OCI-M1 (cell line): Measurements from ENCODE around the gene WNT6.

ENCODE experiments used
- DNase-seq: peaks from one replicate; lab custom pipeline; 2025; lab: John Stamatoyannopoulos, UW

Gene WNT6

DNA sequence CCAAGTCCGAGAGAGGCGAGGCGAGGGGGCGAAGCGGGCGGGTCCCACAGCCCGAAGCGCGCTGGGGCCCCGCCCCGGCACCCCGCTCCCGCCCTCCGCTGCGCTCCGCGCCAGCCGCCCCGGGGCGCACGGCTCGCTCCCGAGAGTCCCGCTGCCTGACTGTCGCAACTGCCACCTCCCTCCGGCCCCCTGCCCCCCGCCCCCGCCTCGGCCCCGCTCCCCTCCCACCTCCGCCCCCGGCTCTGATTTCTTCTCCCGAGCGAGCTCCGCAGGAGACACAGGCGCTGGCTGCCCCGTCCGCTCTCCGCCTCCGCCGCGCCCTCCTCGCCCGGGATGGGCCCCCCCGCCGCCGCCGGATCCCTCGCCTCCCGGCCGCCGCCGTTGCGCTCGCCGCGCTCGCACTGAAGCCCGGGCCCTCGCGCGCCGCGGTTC is at the start of gene WNT6:
Gene WNT6 (plus strand): TSS at position 250 of the 432 bp plus-strand sequence. CDS start 233 bp downstream, outside the sequence.
- no peak for DNase-seq

DNA sequence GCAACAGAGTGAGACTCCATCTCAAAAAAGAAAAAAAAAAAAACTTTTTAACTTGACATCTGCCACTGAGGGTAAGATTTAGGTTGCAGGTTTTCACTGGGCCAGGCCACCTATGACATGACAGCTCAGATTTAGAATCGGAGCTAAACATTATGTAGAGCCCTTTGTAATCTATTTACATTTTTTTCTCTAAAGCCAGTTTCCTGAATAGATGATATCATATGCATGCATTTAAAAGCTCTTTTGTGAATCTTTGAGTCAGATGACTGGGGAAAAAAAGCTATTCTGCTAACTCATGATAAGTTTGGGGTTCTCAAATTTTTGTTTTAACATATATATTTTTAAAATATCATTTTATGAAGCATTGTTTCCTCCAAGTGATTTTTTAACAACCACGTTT is 49.3 kb upstream of the WNT6 start:
- no peak for DNase-seq

DNA sequence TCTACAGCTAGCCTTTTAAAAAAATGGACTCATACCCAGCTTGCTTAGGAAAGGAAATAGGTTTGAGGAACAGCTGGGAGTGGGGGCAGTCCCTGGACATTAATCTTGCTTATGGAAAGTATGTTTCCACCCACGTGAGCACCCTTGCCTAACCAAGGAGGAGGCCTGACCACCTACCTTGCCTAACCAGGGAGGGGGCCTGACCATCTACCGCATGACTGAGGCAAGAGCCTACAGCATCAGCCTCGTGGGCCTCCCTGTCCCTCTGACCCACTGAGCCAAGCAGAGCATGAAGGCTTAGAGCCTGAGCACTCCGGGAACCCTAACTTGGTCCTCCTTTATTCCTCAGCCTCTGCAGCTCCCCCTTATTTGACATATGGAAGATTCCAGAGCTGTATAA is 48.2 kb upstream of the WNT6 start:
- peak; percentile 10 for DNase-seq

DNA sequence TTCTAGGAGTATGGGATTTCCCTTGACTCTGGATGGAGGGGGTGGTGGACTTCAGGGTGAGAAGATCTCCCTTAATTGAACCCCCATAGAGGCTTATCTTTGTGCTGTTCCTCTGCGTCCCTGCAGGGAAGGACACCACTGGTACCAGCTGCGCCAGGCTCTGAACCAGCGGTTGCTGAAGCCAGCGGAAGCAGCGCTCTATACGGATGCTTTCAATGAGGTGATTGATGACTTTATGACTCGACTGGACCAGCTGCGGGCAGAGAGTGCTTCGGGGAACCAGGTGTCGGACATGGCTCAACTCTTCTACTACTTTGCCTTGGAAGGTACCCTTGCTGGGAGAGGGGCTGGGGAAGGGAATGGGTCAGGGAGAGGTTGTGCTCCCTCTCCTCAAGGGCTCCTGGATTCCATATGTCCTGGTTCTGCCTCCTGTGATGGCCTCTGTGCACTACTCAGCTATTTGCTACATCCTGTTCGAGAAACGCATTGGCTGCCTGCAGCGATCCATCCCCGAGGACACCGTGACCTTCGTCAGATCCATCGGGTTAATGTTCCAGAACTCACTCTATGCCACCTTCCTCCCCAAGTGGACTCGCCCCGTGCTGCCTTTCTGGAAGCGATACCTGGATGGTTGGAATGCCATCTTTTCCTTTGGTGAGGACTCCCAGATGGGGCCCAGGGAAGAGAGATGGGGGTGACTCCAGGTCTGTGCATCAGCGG is 47.3 kb upstream of the WNT6 start:
- no peak for DNase-seq

DNA sequence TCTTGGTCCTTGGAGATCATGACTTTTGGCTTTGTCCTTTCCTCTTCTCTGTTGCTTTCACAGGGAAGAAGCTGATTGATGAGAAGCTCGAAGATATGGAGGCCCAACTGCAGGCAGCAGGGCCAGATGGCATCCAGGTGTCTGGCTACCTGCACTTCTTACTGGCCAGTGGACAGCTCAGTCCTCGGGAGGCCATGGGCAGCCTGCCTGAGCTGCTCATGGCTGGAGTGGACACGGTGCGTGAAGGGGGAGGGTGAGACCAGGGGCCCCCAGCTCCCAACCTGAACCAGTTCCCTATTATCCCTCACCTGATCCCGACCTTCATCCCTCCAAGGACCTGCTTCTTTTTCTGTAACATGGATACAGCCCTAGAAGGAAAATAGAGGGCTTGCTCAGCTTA is 46.7 kb upstream of the WNT6 start:
- DNase-seq, result no peak

DNA sequence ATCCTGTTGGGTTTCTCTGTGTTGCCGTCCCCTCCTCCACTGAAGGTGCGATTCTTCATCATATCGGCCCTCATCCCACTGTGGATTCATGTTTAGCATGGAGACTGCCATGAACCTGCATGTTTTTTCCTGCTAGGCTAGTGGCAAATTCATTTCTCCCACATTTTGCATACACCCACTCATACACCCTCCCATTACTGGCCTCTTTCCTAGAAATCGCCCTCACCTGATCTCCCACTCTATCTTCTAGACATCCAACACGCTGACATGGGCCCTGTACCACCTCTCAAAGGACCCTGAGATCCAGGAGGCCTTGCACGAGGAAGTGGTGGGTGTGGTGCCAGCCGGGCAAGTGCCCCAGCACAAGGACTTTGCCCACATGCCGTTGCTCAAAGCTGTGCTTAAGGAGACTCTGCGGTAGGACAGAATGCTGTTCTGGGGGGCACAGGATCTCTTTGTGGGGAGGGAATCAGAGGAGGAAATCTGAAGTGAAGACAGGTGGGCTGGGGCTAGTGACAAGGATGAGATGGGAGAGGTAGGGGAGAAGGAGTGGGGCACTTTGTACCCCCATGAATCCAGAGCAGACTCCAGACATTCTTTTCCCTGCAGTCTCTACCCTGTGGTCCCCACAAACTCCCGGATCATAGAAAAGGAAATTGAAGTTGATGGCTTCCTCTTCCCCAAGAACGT is 45.7 kb upstream of the WNT6 start:
- no peak for DNase-seq

DNA sequence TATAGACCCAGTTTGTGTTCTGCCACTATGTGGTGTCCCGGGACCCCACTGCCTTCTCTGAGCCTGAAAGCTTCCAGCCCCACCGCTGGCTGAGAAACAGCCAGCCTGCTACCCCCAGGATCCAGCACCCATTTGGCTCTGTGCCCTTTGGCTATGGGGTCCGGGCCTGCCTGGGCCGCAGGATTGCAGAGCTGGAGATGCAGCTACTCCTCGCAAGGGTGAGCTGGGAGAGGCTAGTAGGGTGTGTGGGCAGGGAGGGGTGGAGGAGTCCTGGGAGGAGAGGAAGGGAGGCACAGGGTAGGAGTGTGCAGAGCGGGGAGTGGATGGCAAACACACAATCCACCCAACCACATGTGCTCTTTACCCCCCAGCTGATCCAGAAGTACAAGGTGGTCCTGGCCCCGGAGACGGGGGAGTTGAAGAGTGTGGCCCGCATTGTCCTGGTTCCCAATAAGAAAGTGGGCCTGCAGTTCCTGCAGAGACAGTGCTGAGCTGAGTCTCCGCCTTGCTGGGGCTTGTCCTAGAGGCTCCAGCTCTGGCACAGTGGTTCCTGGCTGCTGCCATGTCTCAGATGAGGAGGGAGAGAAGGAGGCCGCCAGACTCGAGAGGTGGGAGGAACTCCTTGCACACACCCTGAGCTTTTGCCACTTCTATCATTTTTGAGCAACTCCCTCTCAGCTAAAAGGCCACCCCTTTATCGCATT is 44.9 kb upstream of the WNT6 start:
- no peak for DNase-seq

DNA sequence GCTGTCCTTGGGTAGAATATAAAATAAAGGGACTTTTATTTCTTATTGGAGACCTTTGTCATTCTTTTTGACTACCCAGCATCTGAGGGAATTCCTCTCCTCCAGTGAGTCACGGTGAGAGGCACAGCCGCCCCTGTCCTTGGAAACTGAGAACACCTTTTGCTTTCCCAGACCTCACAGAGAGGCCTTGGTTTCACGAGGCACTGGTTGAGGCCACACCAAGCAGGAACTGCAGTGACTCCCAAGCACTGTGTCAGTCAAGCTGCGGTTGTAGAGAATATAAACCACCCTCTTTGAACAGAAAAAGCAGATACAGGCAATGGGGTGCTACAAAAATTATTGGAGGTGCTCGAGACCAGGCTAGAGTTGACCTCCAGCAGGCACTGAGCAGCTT is 44.4 kb upstream of the WNT6 start:
- DNase-seq, result no peak

DNA sequence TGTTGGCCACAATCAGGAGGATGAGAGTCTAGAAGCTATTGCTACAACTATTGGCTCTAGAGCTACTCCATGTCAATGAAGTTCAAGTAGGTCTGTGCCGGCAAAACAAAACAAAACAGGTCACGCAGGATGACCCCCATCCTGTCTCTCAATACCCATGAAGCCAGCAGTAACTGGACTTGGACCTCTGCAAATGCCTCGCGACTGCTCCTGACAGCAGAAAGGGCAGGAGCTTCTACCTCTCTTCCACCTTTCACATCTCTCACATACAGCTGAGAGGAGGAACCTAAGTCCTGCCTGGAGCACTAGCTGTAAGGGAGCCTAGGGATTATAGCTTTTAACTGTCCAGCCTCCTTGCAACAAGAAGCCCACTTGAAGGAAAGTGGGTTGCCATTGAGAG is 44.0 kb upstream of the WNT6 start:
- no peak for DNase-seq

DNA sequence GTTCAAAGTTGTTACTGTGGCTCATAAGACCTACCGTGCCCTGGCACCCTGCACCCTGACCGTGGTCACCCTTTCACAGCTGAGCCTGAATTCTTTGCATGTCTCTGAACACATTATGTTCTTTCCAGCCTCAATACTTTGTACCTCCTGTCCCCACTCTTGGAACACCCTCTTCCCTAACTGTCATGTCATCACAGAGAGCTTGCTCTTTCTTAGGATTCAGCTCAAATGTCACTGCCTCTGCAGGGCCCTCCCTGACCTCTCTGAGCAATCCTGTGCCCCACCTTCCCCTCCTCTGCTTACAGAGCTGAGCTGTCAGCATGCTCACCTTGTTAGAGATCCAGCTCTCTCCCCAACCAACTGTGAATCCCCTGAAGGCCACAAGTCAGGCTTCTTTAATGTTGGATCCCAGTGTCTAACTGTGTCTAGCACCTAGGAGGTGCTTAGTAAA is 43.0 kb upstream of the WNT6 start:
- DNase-seq, result no peak

DNA sequence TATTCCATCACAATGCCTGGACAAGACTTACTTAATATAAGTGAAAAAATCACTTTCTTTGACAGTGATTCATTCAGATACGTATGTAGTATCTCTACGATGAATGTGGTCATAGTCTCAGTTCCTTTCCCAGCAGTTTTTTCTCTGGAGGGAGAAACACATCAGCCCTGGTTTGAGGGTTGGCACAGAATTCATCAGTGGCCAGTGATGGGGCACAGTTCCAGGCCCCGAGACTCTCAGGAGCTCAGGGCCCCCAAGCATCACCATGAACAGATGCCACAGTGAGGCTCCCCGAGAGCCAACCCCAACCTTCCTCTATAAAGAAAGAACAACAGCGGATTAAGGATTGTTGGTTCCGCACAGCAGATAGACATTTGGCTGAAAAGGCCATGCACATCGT is 40.5 kb upstream of the WNT6 start:
- no peak for DNase-seq

DNA sequence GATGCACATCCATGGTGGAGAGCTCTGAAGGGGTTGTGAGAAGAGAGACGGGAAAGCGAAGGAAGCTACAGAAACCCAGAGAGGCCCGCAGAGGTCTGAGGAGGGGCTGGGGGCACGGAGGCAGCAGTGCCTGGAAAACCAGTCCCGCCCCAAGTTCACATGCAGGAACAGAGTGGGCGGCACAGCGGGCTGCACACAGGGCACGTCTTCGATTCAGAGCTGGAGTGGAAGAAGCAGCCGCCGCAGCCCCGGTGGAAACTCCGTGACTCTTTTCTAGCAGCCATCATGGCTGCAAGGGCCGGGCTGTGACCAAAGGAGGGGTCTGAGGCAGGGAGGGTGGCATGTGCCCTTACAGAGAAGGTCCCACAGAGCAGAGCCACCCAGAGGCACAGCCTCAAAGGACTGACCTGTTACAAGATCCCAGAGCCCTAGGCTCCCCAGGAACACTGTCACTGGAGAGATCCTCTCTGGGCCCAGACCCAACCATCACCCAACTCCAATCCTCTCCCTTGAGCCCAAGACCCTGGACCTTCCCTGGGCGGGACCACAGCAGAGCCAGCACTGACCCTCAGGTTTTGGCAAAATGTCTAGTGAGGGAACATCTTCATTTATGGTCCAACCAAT is 38.7 kb upstream of the WNT6 start:
- DNase-seq, result no peak

DNA sequence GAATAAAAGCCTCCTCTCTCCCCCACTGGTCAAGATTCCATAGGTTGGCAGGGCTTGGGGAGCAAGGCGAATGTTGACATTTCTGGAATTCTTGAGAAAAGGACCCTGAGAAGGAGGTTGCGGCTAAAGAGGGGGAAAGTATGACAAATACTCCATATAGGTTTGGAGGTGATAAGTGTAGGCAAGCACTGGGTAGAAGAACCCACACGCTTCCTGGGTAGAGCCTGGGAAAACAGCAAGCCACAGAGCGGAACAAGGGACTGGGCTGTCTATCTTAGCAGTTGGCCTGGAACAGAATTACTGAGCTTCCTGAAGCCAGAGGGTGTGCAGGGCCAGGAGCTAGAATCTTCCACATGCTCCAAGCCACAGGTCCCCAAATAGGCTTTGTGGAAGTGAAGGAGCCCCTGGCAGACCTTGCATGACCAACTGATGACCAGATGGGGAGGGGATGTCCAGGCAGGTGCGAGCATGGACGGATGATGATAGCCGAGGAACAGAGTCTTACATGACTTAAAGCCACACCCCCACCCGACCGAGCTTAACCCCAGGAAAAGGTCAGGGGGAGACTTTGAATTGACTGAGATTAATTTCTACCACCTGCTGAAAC is 37.9 kb upstream of the WNT6 start:
- DNase-seq, result no peak

DNA sequence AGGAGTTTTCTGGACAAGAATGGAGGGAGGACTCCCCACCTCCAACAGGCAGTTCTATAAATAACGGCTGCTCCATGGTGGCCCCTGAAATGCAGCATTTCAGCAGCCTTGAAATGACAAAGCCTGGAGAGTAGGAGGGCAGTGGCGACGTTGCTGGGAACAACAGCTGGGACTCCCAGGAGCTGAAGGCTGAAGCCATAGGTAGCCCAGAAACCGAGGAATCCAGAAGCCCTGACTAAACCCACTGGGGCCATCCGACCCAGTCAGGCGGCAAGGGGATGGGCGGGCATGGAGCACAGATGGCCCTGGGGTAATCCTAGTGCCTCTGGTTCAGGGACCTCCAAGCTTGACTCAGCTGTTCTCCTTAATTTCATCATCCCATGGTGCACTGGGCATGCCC is 37.0 kb upstream of the WNT6 start:
- no peak for DNase-seq

DNA sequence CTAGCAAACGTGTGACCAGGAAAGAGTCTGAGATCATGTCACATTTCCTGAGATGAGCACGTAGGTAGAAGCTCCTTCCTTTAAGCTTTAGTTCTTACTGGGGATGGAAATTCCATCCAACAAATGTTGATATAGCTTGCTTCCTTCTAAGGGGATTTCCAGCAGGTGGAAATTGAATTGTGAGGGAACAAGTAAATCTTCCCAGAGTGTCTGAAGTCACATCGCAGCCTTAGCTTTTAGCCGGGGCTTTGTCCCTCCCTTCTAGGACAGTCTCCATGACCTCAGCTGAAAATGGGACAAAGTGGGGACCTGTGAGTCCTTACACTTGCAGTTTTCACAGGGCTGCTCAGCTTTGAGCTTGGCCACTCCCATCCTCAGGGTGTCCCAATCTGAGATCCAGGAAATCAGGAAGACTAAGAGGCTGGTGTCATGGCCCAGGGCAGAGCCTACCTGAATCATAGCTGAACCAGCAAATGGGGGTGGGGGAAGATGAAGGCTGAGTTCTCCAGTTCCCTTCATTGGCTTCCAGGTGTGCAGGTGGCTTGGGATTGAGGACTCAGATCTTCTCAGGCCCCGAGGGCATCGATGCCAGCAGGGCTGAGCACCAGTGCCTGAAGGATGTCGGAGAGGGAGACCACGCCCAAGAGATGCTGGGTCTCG is 36.3 kb upstream of the WNT6 start:
- DNase-seq, result no peak

DNA sequence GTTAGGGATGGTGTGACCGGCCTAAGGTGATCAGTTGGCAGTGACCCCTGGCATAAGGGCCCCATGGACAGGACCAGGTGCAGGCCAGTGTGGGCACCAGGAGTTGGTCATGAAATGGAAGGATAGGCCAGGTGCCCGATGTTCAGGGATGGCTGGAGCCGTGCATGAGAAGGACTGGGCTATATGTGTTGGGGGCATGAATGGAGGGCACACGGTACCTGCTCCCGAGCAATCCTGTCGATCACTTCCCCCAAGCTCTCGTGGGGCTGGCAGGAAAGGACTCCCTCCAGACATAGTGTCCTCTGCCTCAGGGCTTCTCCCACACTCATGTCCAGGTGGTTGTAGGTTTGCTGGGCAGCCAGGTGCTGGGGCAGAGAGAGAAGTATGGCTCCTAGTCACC is 35.6 kb upstream of the WNT6 start:
- DNase-seq, result no peak

DNA sequence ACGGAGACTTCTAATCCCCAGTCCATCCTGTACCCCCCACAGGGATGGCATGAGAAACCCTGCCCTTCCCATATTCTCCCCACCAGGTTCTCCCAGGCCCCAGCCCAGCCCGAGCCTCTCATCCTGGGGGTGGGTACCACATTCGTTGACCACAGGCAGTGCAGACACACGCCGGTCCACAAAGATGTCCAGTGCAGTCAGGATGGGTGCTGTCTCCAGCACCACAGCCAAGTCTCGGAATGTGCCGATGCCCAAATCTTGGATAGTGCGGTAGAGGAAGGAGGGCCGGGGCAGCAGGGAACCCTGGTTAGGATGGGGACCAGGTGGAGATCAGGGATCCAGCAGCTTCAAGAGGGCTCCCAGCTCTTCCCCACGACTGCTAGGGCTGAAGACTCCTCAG is 32.8 kb upstream of the WNT6 start:
- DNase-seq, result no peak

DNA sequence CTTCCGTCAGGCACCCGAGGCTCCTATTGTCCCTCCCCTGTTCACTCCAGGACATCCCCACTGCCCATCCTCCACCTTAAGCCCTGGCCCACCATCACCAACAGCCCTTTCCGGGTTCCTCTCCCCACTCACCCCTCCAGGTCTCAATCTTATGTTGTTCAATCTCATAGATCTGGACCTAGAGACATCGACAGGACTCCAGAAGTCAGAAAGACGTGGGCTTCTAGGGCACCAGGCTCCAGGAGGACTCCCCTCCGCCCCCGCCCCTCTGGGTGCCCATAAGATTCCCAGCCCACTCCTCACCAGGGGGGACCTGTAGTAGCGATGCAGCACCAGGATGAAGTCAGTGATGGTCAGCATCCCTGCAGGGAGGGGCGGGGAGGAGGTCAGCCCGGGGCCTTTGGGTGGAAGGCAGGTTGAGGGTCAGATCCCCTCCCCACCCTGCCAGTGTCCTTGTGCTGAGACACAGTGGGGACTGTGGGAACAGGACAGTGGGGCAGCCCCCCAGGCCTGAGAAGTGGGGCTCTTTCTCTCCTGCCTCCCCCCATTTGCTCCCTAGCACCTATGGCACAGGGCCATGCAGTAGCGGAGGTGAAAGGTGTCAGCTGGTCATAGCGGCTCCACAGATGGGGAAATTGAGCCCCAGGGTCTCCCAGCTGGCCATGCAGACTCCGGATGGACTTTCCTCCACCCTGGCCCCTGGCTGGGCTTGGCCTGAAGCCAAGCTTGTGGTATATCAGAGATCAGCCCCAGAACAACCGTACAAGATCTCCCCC is 31.7 kb upstream of the WNT6 start:
- DNase-seq, result no peak

DNA sequence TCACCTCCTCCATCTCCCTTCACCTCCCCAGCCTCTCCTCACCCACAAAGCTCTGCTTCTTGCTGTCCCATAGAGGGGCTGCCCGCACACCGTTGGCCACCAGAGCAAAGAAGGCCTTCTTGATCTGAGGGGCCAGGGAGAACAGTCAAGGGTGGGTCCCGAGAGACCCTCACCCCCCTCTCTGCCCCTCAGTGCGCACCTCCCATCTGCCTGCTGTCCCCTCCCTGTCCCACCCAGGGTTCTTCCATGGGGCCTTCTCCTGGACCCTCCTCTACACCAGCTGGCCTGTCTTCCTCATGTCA is 31.2 kb upstream of the WNT6 start:
- DNase-seq, result no peak

DNA sequence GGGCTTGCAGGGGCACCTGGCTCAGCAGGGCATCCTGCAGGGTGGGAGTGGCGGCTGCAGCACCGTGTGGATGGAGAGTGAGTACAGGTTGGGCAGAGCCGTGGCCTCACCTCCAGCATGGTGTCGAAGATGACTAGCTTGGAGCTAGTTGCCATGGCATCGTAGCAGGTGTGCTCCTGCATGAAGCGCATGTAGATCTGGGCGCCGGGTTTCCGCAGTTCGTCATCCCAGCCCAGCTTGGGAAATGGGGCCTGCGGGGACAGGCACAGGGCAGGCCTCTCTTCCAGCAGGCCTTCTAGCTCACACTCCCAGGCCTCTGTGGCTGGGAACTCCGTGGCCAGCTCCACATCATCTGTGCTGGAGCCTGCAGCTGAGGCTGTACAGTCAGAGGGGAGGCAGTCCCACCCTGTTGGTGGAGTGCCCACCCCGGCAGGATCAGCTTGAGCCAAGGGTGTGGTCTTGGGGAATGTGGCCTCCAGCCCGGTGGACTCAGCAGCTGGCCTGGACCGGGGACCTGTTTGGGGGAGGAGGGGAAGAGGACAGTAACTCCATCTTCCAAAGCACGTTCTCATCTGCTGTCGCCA is 29.6 kb upstream of the WNT6 start:
- no peak for DNase-seq
